Caco-2 (cell line): ENCODE results near the gene RTL10. TPM values are rescaled to one million over a fixed set of nuclear protein-coding genes. Genes with fewer than 3 reads are reported as not detected.

ENCODE experiments used
- BruUV-seq: library from RNA; stranded (reverse); fragments of 400-500 nt; replicated peaks from 2 replicates; lab custom pipeline; 2021; lab: Mats Ljungman, UMichigan
- CTCF ChIA-PET: fragments of 300-600 bp; sonication (Branson Sonifier 250); formaldehyde crosslinking; loops from one replicate; lab custom pipeline; 2022; ENCODE audit warnings: antibody characterized with exemption; lab: Charles Lee
- POLR2A ChIA-PET: fragments of 300-600 bp; sonication (Branson Sonifier 250); formaldehyde crosslinking; loops from one replicate; lab custom pipeline; 2022; ENCODE audit warnings: antibody characterized with exemption; lab: Charles Lee
- DNase-seq, 2 experiments: peaks; one replicate each; pipeline versions ENCODE4 v3.0.0 to v3.0.0-alpha.2; 2020 to 2022
- H3K27me3 ChIP-seq: replicated peaks from 2 replicates; pipeline ENCODE4 v1.6.0; 2011; ENCODE audit warnings: low read length; ENCODE audit not compliant: control insufficient read depth, insufficient read depth
- H3K36me3 ChIP-seq: 2 replicates; pipeline ENCODE4 v1.5.1; 2011; ENCODE audit warnings: low read length; ENCODE audit not compliant: control insufficient read depth, insufficient read depth
- H3K4me1 ChIP-seq: fragments of 250-450 bp; sonication (Bioruptor Pico); 2 replicates; pipeline ENCODE4 v1.5.1; 2020; ENCODE audit warnings: mild to moderate bottlenecking
- H3K4me3 ChIP-seq: 2 replicates; pipeline ENCODE4 v1.5.1; 2011; ENCODE audit warnings: low read depth, mild to moderate bottlenecking, control low read depth, low read length
- H3K9me3 ChIP-seq: fragments of 250-450 bp; sonication (Bioruptor Pico); 2 replicates; pipeline ENCODE4 v1.5.1; 2020; ENCODE audit warnings: mild to moderate bottlenecking, moderate library complexity
- H3K27ac Mint-ChIP-seq: one replicate; pipeline ENCODE4 v1.8.0; 2022; ENCODE audit warnings: mixed read lengths; ENCODE audit not compliant: unreplicated experiment
- H3K27me3 Mint-ChIP-seq: one replicate; pipeline ENCODE4 v1.8.0; 2022; ENCODE audit warnings: mixed read lengths; ENCODE audit not compliant: insufficient read depth, unreplicated experiment
- H3K36me3 Mint-ChIP-seq: one replicate; pipeline ENCODE4 v1.8.0; 2022; ENCODE audit warnings: mild to moderate bottlenecking, mixed read lengths; ENCODE audit not compliant: insufficient read depth, unreplicated experiment
- H3K4me1 Mint-ChIP-seq: one replicate; pipeline ENCODE4 v1.8.0; 2022; ENCODE audit warnings: low read depth, mixed read lengths; ENCODE audit not compliant: unreplicated experiment
- H3K4me3 Mint-ChIP-seq: one replicate; pipeline ENCODE4 v1.8.0; 2022; ENCODE audit warnings: mild to moderate bottlenecking, moderate library complexity, mixed read lengths; ENCODE audit not compliant: unreplicated experiment
- H3K9me3 Mint-ChIP-seq: one replicate; pipeline ENCODE4 v1.8.0; 2022; ENCODE audit warnings: mixed read lengths; ENCODE audit not compliant: unreplicated experiment
- intact Hi-C: fragments of 100-400 bp; cut with micrococcal nuclease; formaldehyde crosslinking; loops from one replicate; pipeline ENCODE4 v1.10.0; 2022; ENCODE audit not compliant: unreplicated experiment
- total RNA-seq: library from RNA; stranded (reverse); gene quantifications from 2 replicates; pipeline ENCODE4 v1.2.3, GENCODE V29; 2022
- TF ChIP-seq, protein P1 (sequence below), 2 experiments: fragments of 200-600 bp in 1 of 2; IDR thresholded peaks; 1 replicate in 1 of 2; 2 replicates in 1 of 2; pipeline versions ENCODE4 v1.5.1 to v1.8.0; 2011 to 2022; ENCODE audit warnings: antibody characterized with exemption in 1 of 2, control low read depth in 1 of 2, inconsistent platforms in 1 of 2, low read depth in 1 of 2, low read length in 1 of 2, mild to moderate bottlenecking in 1 of 2, moderate library complexity in 1 of 2; ENCODE audit not compliant: insufficient read depth in 1 of 2, severe bottlenecking in 1 of 2, unreplicated experiment in 1 of 2

RTL10 gene
- total RNA-seq, 1 experiment from 2014 or later = 27.5 TPM

DNA sequence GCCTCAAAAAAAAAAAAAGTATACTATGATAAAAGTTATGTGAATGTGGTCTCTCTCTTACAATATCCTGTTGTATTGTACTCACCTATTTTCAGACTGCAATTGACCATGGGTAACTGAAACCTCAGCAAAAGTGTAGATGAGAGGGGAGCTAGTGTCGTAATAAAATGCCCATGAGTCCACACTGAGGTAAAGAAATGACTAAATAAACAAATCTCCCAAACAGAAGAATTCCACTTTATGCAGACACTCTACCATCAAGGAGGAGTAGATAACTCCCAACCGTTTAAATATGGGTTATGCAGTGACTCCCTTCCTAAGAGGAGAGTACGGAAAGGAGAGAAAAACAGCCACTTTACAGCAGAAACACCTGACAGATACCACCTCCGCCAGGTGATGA lies 14.6 kb downstream of the RTL10 start:
- Mint-ChIP-seq H3K36me3 (peaks cover 8% of the 10 kb centered on the region), H3K4me1 (peaks cover 16% of the 10 kb centered on the region), H3K4me3 (no peak overlapping the region), H3K27ac (no peak overlapping the region), H3K9me3 (no peaks in the 10 kb centered on the region), H3K27me3 (no peaks in the 10 kb centered on the region)
- Histone ChIP-seq H3K4me3 (no peak overlapping the region), H3K27me3 (no peaks in the 10 kb centered on the region), H3K36me3 (no peaks in the 10 kb centered on the region), H3K4me1 (peaks cover 21% of the 10 kb centered on the region), H3K9me3 (no peaks in the 10 kb centered on the region)
- DNase-seq = no peak
- POLR2A ChIA-PET = no interaction called here
- no TSS peak for BruUV-seq
- CTCF ChIA-PET = interaction anchor here (1.2 kb wide), 1 partner anchor 110 kb away, joined by 3 read pairs; no protein-coding TSS in a partner anchor
- TF ChIP-seq, protein P1, sequence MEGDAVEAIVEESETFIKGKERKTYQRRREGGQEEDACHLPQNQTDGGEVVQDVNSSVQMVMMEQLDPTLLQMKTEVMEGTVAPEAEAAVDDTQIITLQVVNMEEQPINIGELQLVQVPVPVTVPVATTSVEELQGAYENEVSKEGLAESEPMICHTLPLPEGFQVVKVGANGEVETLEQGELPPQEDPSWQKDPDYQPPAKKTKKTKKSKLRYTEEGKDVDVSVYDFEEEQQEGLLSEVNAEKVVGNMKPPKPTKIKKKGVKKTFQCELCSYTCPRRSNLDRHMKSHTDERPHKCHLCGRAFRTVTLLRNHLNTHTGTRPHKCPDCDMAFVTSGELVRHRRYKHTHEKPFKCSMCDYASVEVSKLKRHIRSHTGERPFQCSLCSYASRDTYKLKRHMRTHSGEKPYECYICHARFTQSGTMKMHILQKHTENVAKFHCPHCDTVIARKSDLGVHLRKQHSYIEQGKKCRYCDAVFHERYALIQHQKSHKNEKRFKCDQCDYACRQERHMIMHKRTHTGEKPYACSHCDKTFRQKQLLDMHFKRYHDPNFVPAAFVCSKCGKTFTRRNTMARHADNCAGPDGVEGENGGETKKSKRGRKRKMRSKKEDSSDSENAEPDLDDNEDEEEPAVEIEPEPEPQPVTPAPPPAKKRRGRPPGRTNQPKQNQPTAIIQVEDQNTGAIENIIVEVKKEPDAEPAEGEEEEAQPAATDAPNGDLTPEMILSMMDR (IDR thresholded peaks at IDR 0.05; ENCODE audit: insufficient read depth in 1 of 2, low read depth in 1 of 2, low read length in 1 of 2, severe bottlenecking in 1 of 2, unreplicated experiment in 1 of 2) = no peak
- intact Hi-C loops = no loop called here

DNA sequence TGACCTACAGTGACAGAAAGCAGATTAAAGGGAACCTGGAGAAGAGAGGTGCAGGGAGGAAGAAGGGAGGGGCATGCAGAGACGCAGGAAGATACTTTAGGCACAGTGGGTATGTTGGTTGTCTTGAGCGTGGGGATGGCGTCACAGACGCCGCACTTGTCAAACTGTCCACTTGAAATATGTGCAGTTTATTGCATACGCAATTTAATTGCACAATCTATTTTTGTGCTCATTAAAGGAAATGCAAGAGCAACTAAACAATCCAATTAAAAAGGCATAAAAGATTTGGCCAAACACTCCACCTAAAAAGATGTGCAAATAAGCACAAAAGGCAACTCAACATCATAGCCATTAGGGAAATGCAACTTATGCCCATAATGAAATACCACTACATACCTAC lies 16.8 kb downstream of the RTL10 start:
- no peaks in the 10 kb centered on the region; the same call in 1 of the 2 replicates for H3K9me3 ChIP-seq
- H3K4me1 ChIP-seq = peaks cover 21% of the 10 kb centered on the region
- Mint-ChIP-seq H3K4me3 (no peak overlapping the region), H3K4me1 (peaks cover 16% of the 10 kb centered on the region), H3K27ac (no peak overlapping the region), H3K36me3 (no peaks in the 10 kb centered on the region), H3K9me3 (no peaks in the 10 kb centered on the region), H3K27me3 (no peaks in the 10 kb centered on the region)
- ChIA-PET CTCF (no interaction called here), POLR2A (no interaction called here)
- no peaks in the 10 kb centered on the region for H3K27me3 ChIP-seq
- no TSS peak for BruUV-seq
- no peak for DNase-seq
- intact Hi-C loops = no loop called here
- TF ChIP-seq, protein P1 (IDR thresholded peaks at IDR 0.05; ENCODE audit: insufficient read depth in 1 of 2, low read depth in 1 of 2, low read length in 1 of 2, severe bottlenecking in 1 of 2, unreplicated experiment in 1 of 2) = no peak
- H3K36me3 ChIP-seq = no peaks in the 10 kb centered on the region
- H3K4me3 ChIP-seq = no peak overlapping the region

DNA sequence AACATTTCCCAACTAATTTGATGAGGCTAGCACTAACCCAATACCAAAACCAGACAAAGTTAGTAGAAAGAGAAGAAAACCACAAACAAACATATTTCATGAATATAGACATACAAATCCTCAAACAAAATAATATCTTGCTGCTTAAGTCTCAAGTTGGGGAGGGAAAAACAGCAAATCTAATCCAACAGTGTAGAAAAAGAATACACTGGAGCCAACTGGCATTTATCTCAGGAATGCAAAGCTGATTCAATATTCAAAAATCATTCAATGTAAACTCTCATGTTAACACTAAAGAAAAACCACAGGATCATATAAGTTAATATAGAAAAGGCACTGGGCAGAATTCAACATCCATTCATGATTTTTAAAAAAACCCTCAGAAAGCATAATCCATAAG lies 18.2 kb downstream of the RTL10 start:
- DNase-seq = no peak
- Mint-ChIP-seq H3K9me3 (no peaks in the 10 kb centered on the region), H3K27me3 (no peaks in the 10 kb centered on the region), H3K4me1 (peaks cover 11% of the 10 kb centered on the region), H3K27ac (no peak overlapping the region), H3K36me3 (no peaks in the 10 kb centered on the region), H3K4me3 (no peak overlapping the region)
- no peak overlapping the region for H3K4me3 ChIP-seq
- CTCF ChIA-PET = no interaction called here
- H3K27me3 ChIP-seq = no peaks in the 10 kb centered on the region
- H3K4me1 ChIP-seq = peaks cover 16% of the 10 kb centered on the region
- intact Hi-C loops = no loop called here
- TF ChIP-seq, protein P1 (IDR thresholded peaks at IDR 0.05; ENCODE audit: insufficient read depth in 1 of 2, low read depth in 1 of 2, low read length in 1 of 2, severe bottlenecking in 1 of 2, unreplicated experiment in 1 of 2) = no peak
- BruUV-seq = no TSS peak
- no peaks in the 10 kb centered on the region for H3K36me3 ChIP-seq
- POLR2A ChIA-PET = no interaction called here
- H3K9me3 ChIP-seq = no peaks in the 10 kb centered on the region; the same call in 1 of the 2 replicates
